Measurements from ENCODE around the gene SEPTIN1.

GRCh38 chr16:30429418-30429677, 47.0 kb upstream of the SEPTIN1 start:
- TF ChIP-seq CTCF (conservative IDR thresholded peaks at IDR 0.05) (no peak), EZH2 (IDR thresholded peaks at IDR 0.05; ENCODE audit: low read depth) (no peak)
